PC-9 (cell line): ENCODE data around the gene PKNOX2.

ENCODE experiments used
- CTCF ChIP-seq: fragments of 200-600 bp; sonication (generic); conservative IDR thresholded peaks from 2 replicates; pipeline ENCODE4 v1.6.1; 2017; ENCODE audit warnings: mixed run types, antibody characterized with exemption, mild to moderate bottlenecking, moderate library complexity
- EZH2 ChIP-seq: fragments of 200-600 bp; sonication (generic); IDR thresholded peaks from 2 replicates; pipeline ENCODE4 v1.8.0; 2017; ENCODE audit warnings: antibody characterized with exemption, low read depth

GRCh38 chr11:125274774-125275173 lies 110.2 kb downstream of the PKNOX2 start:
- TF ChIP-seq EZH2, result no peak
- TF ChIP-seq CTCF, result no peak
